SH-SY5Y (cell line): ENCODE results near the gene NCBP1.

Source experiments
- GATA2 ChIP-seq: IDR thresholded peaks from 2 replicates; pipeline ENCODE4 v1.6.1; 2011; ENCODE audit warnings: mild to moderate bottlenecking, low read depth, low read length
- GATA3 ChIP-seq: IDR thresholded peaks from 2 replicates; pipeline ENCODE4 v1.6.1; 2011; ENCODE audit warnings: low read depth, mild to moderate bottlenecking, low read length, moderate library complexity

DNA sequence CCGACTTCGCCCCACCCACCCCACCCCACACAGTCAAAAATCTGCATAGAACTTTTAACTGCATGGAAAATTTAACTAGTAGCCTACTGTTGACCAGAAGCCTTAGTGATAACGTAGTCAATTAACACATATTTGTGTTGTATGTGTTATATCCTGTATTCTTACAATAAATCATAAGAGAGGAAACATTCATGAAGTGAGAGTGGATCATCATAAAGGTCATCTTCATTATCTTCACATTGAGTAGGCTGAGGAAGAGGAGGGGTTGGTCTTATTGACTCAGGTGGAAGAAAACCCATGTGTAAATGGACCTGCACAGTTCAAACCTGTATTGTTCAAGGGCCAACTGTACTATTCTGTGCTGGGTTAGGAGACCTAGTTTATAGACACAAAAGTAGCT, 32.1 kb downstream of the NCBP1 start:
- TF ChIP-seq GATA2 (no peak), GATA3 (no peak)
